Right renal pelvis (tissue), 4 donors: ENCODE measurements around the gene USE1. TPM values are rescaled to one million over a fixed set of nuclear protein-coding genes. Genes with fewer than 3 reads are reported as not detected.
A peak's percentile ranks its signal among the peaks of the same experiment; 100 is the strongest.
"Not testable (repeated sequence)": the region's sequence is repeated elsewhere in the genome, so short reads cannot be mapped to it uniquely, and the experiment has no call there.

ENCODE experiments used
- DNase-seq, 4 donors: peaks; one replicate each; pipeline ENCODE4 v3.0.0-alpha.2; 2013; ENCODE audit warnings: low read depth in 4 of 4, low spot score in 3 of 4, missing footprints in 1 of 4
- polyA plus RNA-seq, 4 donors: library from polyadenylated mRNA; unstranded; fragments of 120-200 nt; gene quantifications; one replicate each; pipeline ENCODE4 v1.2.1, GENCODE V29; 2013; ENCODE audit not compliant: insufficient read length in 4 of 4

Gene USE1
- polyA plus RNA-seq = 10 to 100 TPM; 26.5 to 30.6 (median 29.7) TPM

GRCh38 chr19:17215127-17215971 is at the start of gene USE1:
Gene USE1 (plus strand): TSS chr19:17215357. CDS start chr19:17215406, 49 bp downstream.
- peak; percentile 86 to 91 (median 88) for DNase-seq

GRCh38 chr19:17165715-17166114 is 49.4 kb upstream of the USE1 start:
- no peak for DNase-seq

- no peak for DNase-seq
Measured at GRCh38 chr19:17170538-17171297, 44.4 kb upstream of the USE1 start.

GRCh38 chr19:17171874-17172273 is 43.3 kb upstream of the USE1 start:
- DNase-seq = no peak

- DNase-seq = no peak
Measured at GRCh38 chr19:17172624-17173345, 42.4 kb upstream of the USE1 start.

- no peak for DNase-seq
Measured at GRCh38 chr19:17178291-17178690, 36.9 kb upstream of the USE1 start.

- DNase-seq = no peak
Measured at GRCh38 chr19:17180997-17181702, 34.0 kb upstream of the USE1 start.

- DNase-seq = no peak
Measured at GRCh38 chr19:17183271-17183761, 31.8 kb upstream of the USE1 start.

GRCh38 chr19:17183858-17184321 is 31.3 kb upstream of the USE1 start:
- no peak for DNase-seq

- DNase-seq = no peak
Measured at GRCh38 chr19:17184371-17184841, 30.8 kb upstream of the USE1 start.

- DNase-seq = no peak
Measured at GRCh38 chr19:17185590-17185989, 29.6 kb upstream of the USE1 start.

GRCh38 chr19:17191736-17192135 is 23.4 kb upstream of the USE1 start:
- DNase-seq = not testable (repeated sequence)

GRCh38 chr19:17192751-17193150 is 22.4 kb upstream of the USE1 start:
- no peak for DNase-seq

GRCh38 chr19:17194608-17195007 is 20.5 kb upstream of the USE1 start:
- no peak for DNase-seq

- DNase-seq = no peak
Measured at GRCh38 chr19:17195106-17195505, 20.1 kb upstream of the USE1 start.

- DNase-seq = no peak
Measured at GRCh38 chr19:17196610-17197009, 18.5 kb upstream of the USE1 start.

- no peak for DNase-seq
Measured at GRCh38 chr19:17197666-17198065, 17.5 kb upstream of the USE1 start.

GRCh38 chr19:17200408-17201079 is 14.6 kb upstream of the USE1 start:
- no peak for DNase-seq

GRCh38 chr19:17202249-17202648 is 12.9 kb upstream of the USE1 start:
- no peak for DNase-seq
